T-cell (primary cell): ENCODE data around the gene RPL41. TPM values are rescaled to one million over a fixed set of nuclear protein-coding genes. Genes with fewer than 3 reads are reported as not detected.
A peak's percentile ranks its signal among the peaks of the same experiment; 100 is the strongest.

Experiments
- ATAC-seq, 4 experiments: fragments of 200-7000 bp in 3 of 4; fragments of 150-1000 bp in 1 of 4; cut with Tn5 transposase; replicated peaks in 1 of 4; 1 replicate in 3 of 4; 2 replicates in 1 of 4; pipeline ENCODE4 v1.10.0; 2021; ENCODE audit warnings: moderate library complexity in 3 of 4, mild to moderate bottlenecking in 2 of 4, moderate number of reproducible peaks in 1 of 4
- CTCF ChIA-PET, 2 donors: fragments of 300-600 bp; sonication (Branson Sonifier 250); formaldehyde crosslinking; loops; one replicate each; lab custom pipeline; 2022; ENCODE audit warnings: antibody characterized with exemption in 2 of 2; lab: Charles Lee
- POLR2A ChIA-PET, 2 donors: fragments of 300-600 bp; sonication (Branson Sonifier 250); formaldehyde crosslinking; loops; one replicate each; lab custom pipeline; 2022; ENCODE audit warnings: antibody characterized with exemption in 2 of 2; lab: Charles Lee
- DNase-seq, 35 experiments: peaks; one replicate each; pipeline versions ENCODE4 v3.0.0 to v3.0.0-alpha.2; 2013 to 2023
- H3K27ac ChIP-seq: one replicate; pipeline ENCODE4 v1.5.1; 2013; ENCODE audit warnings: low read length
- H3K27me3 ChIP-seq, 2 experiments: replicated peaks in 1 of 2; 1 replicate in 1 of 2; 2 replicates in 1 of 2; pipeline versions ENCODE4 v1.6.1 to v1.7.0; 2013; ENCODE audit warnings: low read length in 1 of 2, mixed read lengths in 1 of 2; ENCODE audit not compliant: control insufficient read depth in 2 of 2, insufficient read depth in 2 of 2; ENCODE audit errors: extremely low read depth in 1 of 2
- H3K36me3 ChIP-seq, 2 donors: 1 replicate in 1 of 2; 2 replicates in 1 of 2; pipeline versions ENCODE4 v1.6.1 to v1.7.0; 2013; ENCODE audit warnings: low read length in 1 of 2; ENCODE audit not compliant: control insufficient read depth in 2 of 2, insufficient read depth in 1 of 2; ENCODE audit errors: extremely low read depth in 1 of 2
- H3K4me1 ChIP-seq, 2 experiments: 1 replicate in 1 of 2; 2 replicates in 1 of 2; pipeline versions ENCODE4 v1.6.1 to v1.7.0; 2013; ENCODE audit warnings: low read length in 2 of 2, mixed read lengths in 1 of 2; ENCODE audit not compliant: insufficient read depth in 2 of 2, control insufficient read depth in 1 of 2; ENCODE audit errors: extremely low read depth in 1 of 2
- H3K4me3 ChIP-seq, 2 donors: 1 replicate in 1 of 2; 2 replicates in 1 of 2; pipeline versions ENCODE4 v1.5.1 to v1.7.0; 2013; ENCODE audit warnings: mild to moderate bottlenecking in 2 of 2, low read length in 1 of 2, moderate library complexity in 1 of 2; ENCODE audit not compliant: control insufficient read depth in 1 of 2; ENCODE audit errors: extremely low read depth in 1 of 2
- H3K9me3 ChIP-seq: 2 replicates; pipeline ENCODE4 v1.7.0; 2013
- H3K27ac Mint-ChIP-seq, 2 donors: one replicate each; pipeline ENCODE4 v1.8.0; 2020 to 2021; ENCODE audit warnings: mild to moderate bottlenecking in 2 of 2, mixed read lengths in 2 of 2
- H3K27me3 Mint-ChIP-seq, 2 donors: one replicate each; pipeline ENCODE4 v1.8.0; 2021 to 2022; ENCODE audit warnings: mixed read lengths in 2 of 2
- H3K36me3 Mint-ChIP-seq: one replicate; pipeline ENCODE4 v1.8.0; 2021; ENCODE audit warnings: mixed read lengths
- H3K4me1 Mint-ChIP-seq, 3 donors: one replicate each; pipeline ENCODE4 v1.8.0; 2020 to 2022; ENCODE audit warnings: mixed read lengths in 3 of 3, mild to moderate bottlenecking in 1 of 3
- H3K4me3 Mint-ChIP-seq, 3 donors: one replicate each; pipeline ENCODE4 v1.8.0; 2020 to 2022; ENCODE audit warnings: mild to moderate bottlenecking in 3 of 3, mixed read lengths in 3 of 3, moderate library complexity in 3 of 3
- H3K9me3 Mint-ChIP-seq, 3 donors: one replicate each; pipeline ENCODE4 v1.8.0; 2020 to 2022; ENCODE audit warnings: mixed read lengths in 3 of 3
- WGBS: methylation state at CpG from one replicate; pipeline ENCODE4 v1.1.5; 2013; ENCODE audit warnings: missing lambda C conversion rate; ENCODE audit not compliant: insufficient coverage; 5-methylcytosine and 5-hydroxymethylcytosine counted together
- total RNA-seq, 35 experiments: library from RNA in 6 of 35; stranded (reverse) in 6 of 35; fragments of 120-200 nt in 1 of 35; gene quantifications; one replicate each; pipeline versions ENCODE4 v1.2.1 to v1.2.4 and lab custom pipeline; 2013 to 2026

RPL41 gene
- total RNA-seq, 5 donors from 2014 or later (not counting 1 experiment from before 2014, with no cell fraction given), result 4,612 to 5,648 (median 5,133) TPM

- peaks cover 3 to 48% of the 10 kb centered on the region in 2 experiments for H3K27me3 ChIP-seq
- ChIA-PET CTCF (no interaction called here), POLR2A (interaction anchor here (0.6 to 1.2 kb wide), 2 partner anchors 26 to 232 kb away, joined by 4 to 7 read pairs; partner anchors contain the start of gene PA2G4 (in 1 of the 2))
- Mint-ChIP-seq H3K36me3 (no peaks in the 10 kb centered on the region), H3K9me3 (no peaks in the 10 kb centered on the region), H3K27me3 (peaks cover 0 to 11% of the 10 kb centered on the region in 2 donors), H3K4me1 (peaks cover 7 to 18% (median 9%) of the 10 kb centered on the region in 3 donors), H3K27ac (no peak overlapping the region), H3K4me3 (peak overlapping the region; percentile 79 to 82 (median 80))
- H3K4me3 ChIP-seq, result peak overlapping the region; percentile 69 to 70
- DNase-seq, result peak in 33 of 35 experiments; percentile 16 to 63 (median 34)
- H3K4me1 ChIP-seq, result peaks cover 0 to 27% of the 10 kb centered on the region in 2 experiments
- no peaks in the 10 kb centered on the region for H3K9me3 ChIP-seq
- H3K27ac ChIP-seq, result no peak overlapping the region
- peak; percentile 59 to 74 (median 60) for ATAC-seq
- no peaks in the 10 kb centered on the region for H3K36me3 ChIP-seq
- WGBS, result 13% methylated on average over 30 of the region's 50 CpGs
Observed at GRCh38 chr12:56078931-56079722, 37.3 kb upstream of the RPL41 start.

DNA sequence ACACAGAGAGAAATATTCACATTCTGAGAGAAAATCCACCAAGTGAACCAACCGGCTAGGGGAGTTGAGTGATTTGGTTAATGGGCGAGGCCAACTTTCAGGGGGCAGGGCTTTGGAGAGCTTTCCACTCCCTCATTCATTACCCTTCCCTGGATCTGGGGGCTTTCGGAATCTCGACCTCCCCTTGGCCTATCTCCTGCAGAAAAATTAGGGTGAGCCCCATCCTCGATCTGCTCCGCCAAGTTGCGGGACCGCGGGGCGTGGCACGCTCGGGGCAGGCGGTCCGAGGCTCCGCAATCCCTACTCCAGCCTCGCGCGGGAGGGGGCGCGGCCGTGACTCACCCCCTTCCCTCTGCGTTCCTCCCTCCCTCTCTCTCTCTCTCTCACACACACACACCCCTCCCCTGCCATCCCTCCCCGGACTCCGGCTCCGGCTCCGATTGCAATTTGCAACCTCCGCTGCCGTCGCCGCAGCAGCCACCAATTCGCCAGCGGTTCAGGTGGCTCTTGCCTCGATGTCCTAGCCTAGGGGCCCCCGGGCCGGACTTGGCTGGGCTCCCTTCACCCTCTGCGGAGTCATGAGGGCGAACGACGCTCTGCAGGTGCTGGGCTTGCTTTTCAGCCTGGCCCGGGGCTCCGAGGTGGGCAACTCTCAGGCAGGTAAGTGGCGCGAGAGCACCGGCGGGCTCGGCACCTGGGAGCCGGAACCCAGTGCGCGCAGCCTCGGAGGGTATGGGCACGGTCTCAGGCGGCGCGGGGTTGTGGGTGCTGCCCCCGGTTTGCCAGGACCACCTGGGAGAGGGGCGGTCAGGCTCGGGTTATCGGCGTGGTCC, 36.5 kb upstream of the RPL41 start, which contains the start of gene ERBB3:
Gene ERBB3, plus strand, starts transcription at position 443 of the 833 bp plus-strand sequence. Its CDS starts 136 bp downstream, at position 579.
- Mint-ChIP-seq H3K27me3 (peaks cover 0 to 11% of the 10 kb centered on the region in 2 donors), H3K27ac (no peak within 1 kb of the TSS), H3K4me3 (peak within 1 kb of the TSS; percentile 79 to 82 (median 80)), H3K36me3 (no peaks in the 10 kb centered on the region), H3K9me3 (no peaks in the 10 kb centered on the region), H3K4me1 (peaks cover 7 to 18% (median 9%) of the 10 kb centered on the region in 3 donors)
- DNase-seq (peak in 31 of 35 experiments; percentile 7 to 76 (median 30)), ATAC-seq (peak; percentile 76 to 87 (median 80))
- H3K4me3 ChIP-seq, result peak within 1 kb of the TSS; percentile 69 to 70
- peaks cover 3 to 51% of the 10 kb centered on the region in 2 experiments for H3K27me3 ChIP-seq
- peaks cover 0 to 27% of the 10 kb centered on the region in 2 experiments for H3K4me1 ChIP-seq
- no peaks in the 10 kb centered on the region for H3K9me3 ChIP-seq
- WGBS, result 3% methylated on average over 56 of the region's 59 CpGs
- POLR2A ChIA-PET, result interaction anchor here in 1 of 2 donors (1.2 kb wide), 1 partner anchor 25 kb away, joined by 7 read pairs; the partner anchor contains the start of gene PA2G4
- no peaks in the 10 kb centered on the region for H3K36me3 ChIP-seq
- H3K27ac ChIP-seq, result no peak within 1 kb of the TSS
- CTCF ChIA-PET, result no interaction called here

DNA sequence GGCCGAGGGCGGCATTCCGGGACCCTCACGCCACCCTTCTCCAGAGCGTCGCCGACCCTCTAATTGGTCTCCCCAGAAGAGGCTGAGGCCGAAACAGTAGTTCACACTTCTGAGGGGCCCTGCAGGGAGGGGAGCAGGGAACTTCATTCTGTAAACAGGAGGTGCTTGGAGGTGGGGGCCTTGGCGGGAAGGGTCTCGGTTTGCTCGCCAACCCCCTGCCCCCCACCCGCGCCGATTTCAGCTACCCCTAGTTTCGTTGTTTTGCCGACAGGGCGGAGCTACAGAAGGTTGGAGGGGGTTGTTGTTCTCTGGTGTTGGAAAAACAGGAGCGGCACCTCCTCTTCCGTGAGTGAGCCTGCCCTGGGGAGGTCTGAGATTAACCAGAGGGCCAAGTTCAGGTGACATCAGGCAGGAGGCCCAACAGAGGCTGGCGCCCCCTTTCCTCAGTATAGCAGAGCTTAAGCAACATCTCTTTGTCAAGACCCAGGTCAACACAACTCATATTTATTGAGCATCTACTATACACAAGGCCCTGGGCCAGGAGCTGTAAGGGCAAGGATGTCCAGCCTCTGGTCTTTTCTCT, 35.8 kb upstream of the RPL41 start:
- 60% methylated on average over 4 of the region's 20 CpGs for WGBS
- H3K27me3 ChIP-seq, result peaks cover 3 to 53% of the 10 kb centered on the region in 2 experiments
- peak overlapping the region; percentile 69 to 70 for H3K4me3 ChIP-seq
- H3K4me1 ChIP-seq, result peaks cover 0 to 27% of the 10 kb centered on the region in 2 experiments
- ATAC-seq (peak in 2 of 4 experiments; percentile 4), DNase-seq (no peak)
- ChIA-PET CTCF (interaction anchor here (0.6 kb wide), 2 partner anchors 30 to 485 kb away, joined by 3 to 5 read pairs; no protein-coding TSS in a partner anchor), POLR2A (interaction anchor here (0.5 to 0.6 kb wide), 2 partner anchors 270 to 1752 kb away, joined by 3 to 4 read pairs; no protein-coding TSS in a partner anchor)
- Mint-ChIP-seq H3K4me3 (peak overlapping the region; percentile 79 to 82 (median 80)), H3K36me3 (no peaks in the 10 kb centered on the region), H3K27me3 (peaks cover 0 to 11% of the 10 kb centered on the region in 2 donors), H3K4me1 (peaks cover 7 to 18% (median 9%) of the 10 kb centered on the region in 3 donors), H3K27ac (no peak overlapping the region), H3K9me3 (no peaks in the 10 kb centered on the region)
- no peak overlapping the region for H3K27ac ChIP-seq
- H3K36me3 ChIP-seq, result no peaks in the 10 kb centered on the region
- H3K9me3 ChIP-seq, result no peaks in the 10 kb centered on the region

DNA sequence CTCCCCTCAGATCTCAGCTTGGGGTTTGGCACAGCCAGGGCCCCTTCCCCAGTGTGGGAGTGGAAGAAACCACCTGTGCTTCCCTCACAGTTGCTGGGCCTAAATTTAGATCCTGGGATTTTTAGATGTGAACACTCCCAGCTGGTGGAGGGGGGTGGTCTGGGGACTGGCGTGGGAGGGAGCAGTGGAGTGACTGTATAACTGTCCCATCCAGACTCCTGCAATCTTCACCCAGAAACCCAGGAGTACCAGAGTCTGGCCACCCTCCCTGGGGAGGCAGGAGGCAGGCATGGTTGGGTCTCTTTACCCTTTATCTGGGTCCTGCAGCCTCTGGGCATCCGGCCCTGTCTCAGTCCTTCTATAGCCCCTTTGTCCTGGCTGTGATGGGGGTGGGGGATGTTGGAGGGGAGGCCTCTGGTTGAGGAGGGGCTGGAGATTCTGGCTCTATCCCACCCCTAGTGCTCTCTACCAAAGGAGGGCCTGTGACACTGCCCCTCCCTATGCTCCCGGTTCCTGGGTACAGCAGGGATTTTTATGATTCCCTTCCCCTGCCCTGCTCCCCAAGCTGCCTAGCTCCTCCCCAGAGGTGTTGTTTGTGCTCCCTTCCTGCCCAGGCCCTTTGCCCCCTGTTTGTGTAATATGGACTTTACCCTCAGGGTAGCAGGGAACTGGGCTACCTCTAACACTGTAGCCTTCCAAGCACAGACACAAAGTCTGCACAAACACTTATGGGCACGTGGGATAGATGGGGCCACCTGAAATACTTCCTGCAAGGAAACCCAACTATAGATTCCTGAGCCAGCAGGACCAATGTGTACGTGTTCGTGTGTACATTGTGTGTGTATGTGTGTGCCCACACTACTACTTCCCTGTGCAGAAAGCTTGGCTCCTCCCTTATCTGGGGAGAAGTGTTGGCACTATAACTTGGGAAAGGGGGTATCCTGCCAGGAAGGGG, 34.8 kb upstream of the RPL41 start:
- WGBS, result 50% methylated on average over 1 of the region's 6 CpGs
- H3K27ac Mint-ChIP-seq, result no peak overlapping the region
- CTCF ChIA-PET, result interaction anchor here (0.5 to 0.6 kb wide), 3 partner anchors 18 to 222 kb away, joined by 3 to 6 read pairs (median 3); no protein-coding TSS in a partner anchor
- Histone ChIP-seq H3K27me3 (peaks cover 3 to 53% of the 10 kb centered on the region in 2 experiments), H3K36me3 (no peaks in the 10 kb centered on the region), H3K4me1 (peaks cover 0 to 27% of the 10 kb centered on the region in 2 experiments), H3K9me3 (no peaks in the 10 kb centered on the region), H3K27ac (no peak overlapping the region), H3K4me3 (no peak overlapping the region)
- peaks cover 7 to 18% (median 9%) of the 10 kb centered on the region in 3 donors for H3K4me1 Mint-ChIP-seq
- POLR2A ChIA-PET, result no interaction called here
- H3K9me3 Mint-ChIP-seq, result no peaks in the 10 kb centered on the region
- H3K4me3 Mint-ChIP-seq, result peak overlapping the region; percentile 79 to 82 (median 80)
- no peaks in the 10 kb centered on the region for H3K36me3 Mint-ChIP-seq
- H3K27me3 Mint-ChIP-seq, result peaks cover 0 to 11% of the 10 kb centered on the region in 2 donors
- ATAC-seq (no peak), DNase-seq (no peak)

- no peak overlapping the region for H3K27ac Mint-ChIP-seq
- no peak overlapping the region for H3K27ac ChIP-seq
Observed at GRCh38 chr12:56082382-56082781, 34.1 kb upstream of the RPL41 start.

More at GRCh38 chr12:56082382-56082781, 34.1 kb upstream of the RPL41 start:
- Mint-ChIP-seq H3K4me3 (no peak overlapping the region), H3K9me3 (no peaks in the 10 kb centered on the region), H3K36me3 (no peaks in the 10 kb centered on the region), H3K27me3 (peaks cover 0 to 11% of the 10 kb centered on the region in 2 donors), H3K4me1 (peaks cover 7 to 18% (median 9%) of the 10 kb centered on the region in 3 donors)
- CTCF ChIA-PET, result interaction anchor here (0.5 to 0.6 kb wide), 3 partner anchors 13 to 221 kb away, joined by 3 read pairs; no protein-coding TSS in a partner anchor
- ATAC-seq, result no peak
- Histone ChIP-seq H3K9me3 (no peaks in the 10 kb centered on the region), H3K4me3 (no peak overlapping the region), H3K27me3 (peaks cover 3 to 53% of the 10 kb centered on the region in 2 experiments), H3K4me1 (peaks cover 0 to 27% of the 10 kb centered on the region in 2 experiments), H3K36me3 (no peaks in the 10 kb centered on the region)
- no peak for DNase-seq
- WGBS, result no CpG with 5 or more reads among the region's 2 CpGs
- POLR2A ChIA-PET, result interaction anchor here in 1 of 2 donors (0.5 kb wide), 1 partner anchor 186 kb away, joined by 3 read pairs; no protein-coding TSS in a partner anchor
